Ovary (tissue), 9 donors: Measurements from ENCODE around the gene GPER1. TPM values are rescaled to one million over a fixed set of nuclear protein-coding genes. Genes with fewer than 3 reads are reported as not detected.

ENCODE experiments used
- DNase-seq, 5 donors: peaks; one replicate each; pipeline ENCODE4 v3.0.0-alpha.2; 2019 to 2020
- H3K27ac ChIP-seq, 2 donors: fragments of 200-600 bp; one replicate each; pipeline versions ENCODE4 v1.5.1 to v1.8.0; 2019 to 2022
- H3K27me3 ChIP-seq: fragments of 200-600 bp; one replicate; pipeline ENCODE4 v1.8.0; 2022
- H3K36me3 ChIP-seq: fragments of 200-600 bp; sonication (generic); one replicate; pipeline ENCODE4 v1.5.1; 2019
- H3K4me1 ChIP-seq: one replicate; pipeline ENCODE4 v1.8.1; 2013; ENCODE audit warnings: mild to moderate bottlenecking, moderate library complexity; ENCODE audit not compliant: insufficient read depth
- H3K4me3 ChIP-seq: fragments of 200-600 bp; sonication (generic); one replicate; pipeline ENCODE4 v1.5.1; 2017
- H3K9me3 ChIP-seq, 2 donors: fragments of 200-600 bp in 1 of 2; sonication (generic) in 1 of 2; one replicate each; pipeline versions ENCODE4 v1.5.1 to v1.8.1; 2013 to 2019; ENCODE audit warnings: mild to moderate bottlenecking in 1 of 2, moderate library complexity in 1 of 2
- CTCF ChIP-seq, 3 donors: fragments of 450-650 bp in 2 of 3; fragments of 200-600 bp in 1 of 3; IDR thresholded peaks; one replicate each; pipeline versions ENCODE4 v1.5.1 to v1.8.0; 2016 to 2022; ENCODE audit warnings: antibody characterized with exemption in 3 of 3, mild to moderate bottlenecking in 1 of 3
- EP300 ChIP-seq: sonication (generic); formaldehyde crosslinking; IDR thresholded peaks from one replicate; pipeline ENCODE4 v1.6.1; 2017; ENCODE audit warnings: antibody characterized with exemption
- POLR2A ChIP-seq: fragments of 450-650 bp; IDR thresholded peaks from one replicate; pipeline ENCODE4 v1.6.1; 2017; ENCODE audit warnings: antibody characterized with exemption, mild to moderate bottlenecking, moderate library complexity
- WGBS, 3 donors: extraction: QIAGEN DNeasy Blood & Tissue Kit in 1 of 3; methylation state at CpG; one replicate each; pipeline versions ENCODE4 v1.1.5 to v1.1.7; 2013 to 2017; 5-methylcytosine and 5-hydroxymethylcytosine counted together
- intact Hi-C, 4 donors: fragments of 100-400 bp; cut with DNase I; formaldehyde crosslinking; loops; one replicate each; pipeline versions ENCODE4 v1.11.0 to v1.15.1; 2022 to 2023
- polyA plus RNA-seq, 2 donors: library from polyadenylated mRNA; stranded (reverse); fragments of 200-250 nt in 1 of 2; fragments of 350-450 nt in 1 of 2; fragmentation: Illumina TruSeq in 1 of 2; extraction: RNeasy Lipid Tissue Mini Kit (QIAGEN cat#74804) in 1 of 2; gene quantifications; one replicate each; pipeline ENCODE4 v1.2.3, GENCODE V29; 2013 to 2014
- total RNA-seq, 7 donors: library from RNA; depleted of rRNA in 2 of 7; stranded (reverse); fragments of >200 nt in 2 of 7; fragmentation: NEBNext Ultra II Directional in 3 of 7; extraction: Animal tissue kit (Norgen Biotek cat#: 25700) in 3 of 7; gene quantifications; one replicate each; pipeline versions ENCODE4 v1.1.0 to v1.2.4, GENCODE V29; 2016 to 2023
- donor health status: DM: no; HTN: no; CAD: no; lungs with moderate emphysema.
- donor health status: DM: no; HTN: no; CAD: no.
- donor health status: Bipolar disorder and iron deficiency.
- donor health status: DM: yes; HTN: yes; CAD: no.
- donor health status: DM: no; HTN: no; CAD: no.
- donor health status: DM: yes; HTN: yes; CAD: no.

The GPER1 gene
- total and polyA plus RNA-seq, 9 donors, result 0.48 to 7.5 (median 2.9) TPM

DNA sequence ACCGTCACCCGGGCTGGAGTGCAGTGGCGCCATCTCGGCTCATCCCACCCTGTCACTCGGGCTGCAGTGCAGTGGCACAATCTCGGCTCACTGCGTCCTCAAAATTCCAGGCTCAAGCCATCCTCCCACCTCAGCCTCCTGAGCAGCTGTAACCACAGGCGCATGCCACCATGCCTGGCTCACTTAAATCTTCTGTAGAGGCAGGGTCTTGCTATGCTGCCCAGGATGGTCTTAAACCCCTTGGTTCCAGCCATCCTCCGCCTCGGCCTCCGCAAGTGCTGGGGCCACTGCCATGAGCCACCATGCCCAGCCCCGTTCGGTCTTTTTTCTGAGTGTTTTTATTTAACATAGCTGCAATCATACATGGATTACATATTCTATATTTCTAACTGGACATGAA is 41.5 kb downstream of the GPER1 start:
- no peaks in the 10 kb centered on the region for H3K9me3 ChIP-seq
- H3K4me1 ChIP-seq, result no peaks in the 10 kb centered on the region
- H3K4me3 ChIP-seq, result no peak overlapping the region
- intact Hi-C loops, result loop anchor here in 1 of 4 donors (5.0 kb wide), 1 partner anchor 37 kb away; no protein-coding TSS in a partner anchor
- 91 to 96% (median 93%) methylated on average over 13 of the region's 13 CpGs for WGBS, 3 donors
- TF ChIP-seq POLR2A (no peak), EP300 (no peak), CTCF (IDR thresholded peaks at IDR 0.05) (no peak)
- peak in 2 of 5 donors; percentile 8 to 25 for DNase-seq
- no peaks in the 10 kb centered on the region for H3K27me3 ChIP-seq
- no peaks in the 10 kb centered on the region for H3K36me3 ChIP-seq
- no peak overlapping the region for H3K27ac ChIP-seq

DNA sequence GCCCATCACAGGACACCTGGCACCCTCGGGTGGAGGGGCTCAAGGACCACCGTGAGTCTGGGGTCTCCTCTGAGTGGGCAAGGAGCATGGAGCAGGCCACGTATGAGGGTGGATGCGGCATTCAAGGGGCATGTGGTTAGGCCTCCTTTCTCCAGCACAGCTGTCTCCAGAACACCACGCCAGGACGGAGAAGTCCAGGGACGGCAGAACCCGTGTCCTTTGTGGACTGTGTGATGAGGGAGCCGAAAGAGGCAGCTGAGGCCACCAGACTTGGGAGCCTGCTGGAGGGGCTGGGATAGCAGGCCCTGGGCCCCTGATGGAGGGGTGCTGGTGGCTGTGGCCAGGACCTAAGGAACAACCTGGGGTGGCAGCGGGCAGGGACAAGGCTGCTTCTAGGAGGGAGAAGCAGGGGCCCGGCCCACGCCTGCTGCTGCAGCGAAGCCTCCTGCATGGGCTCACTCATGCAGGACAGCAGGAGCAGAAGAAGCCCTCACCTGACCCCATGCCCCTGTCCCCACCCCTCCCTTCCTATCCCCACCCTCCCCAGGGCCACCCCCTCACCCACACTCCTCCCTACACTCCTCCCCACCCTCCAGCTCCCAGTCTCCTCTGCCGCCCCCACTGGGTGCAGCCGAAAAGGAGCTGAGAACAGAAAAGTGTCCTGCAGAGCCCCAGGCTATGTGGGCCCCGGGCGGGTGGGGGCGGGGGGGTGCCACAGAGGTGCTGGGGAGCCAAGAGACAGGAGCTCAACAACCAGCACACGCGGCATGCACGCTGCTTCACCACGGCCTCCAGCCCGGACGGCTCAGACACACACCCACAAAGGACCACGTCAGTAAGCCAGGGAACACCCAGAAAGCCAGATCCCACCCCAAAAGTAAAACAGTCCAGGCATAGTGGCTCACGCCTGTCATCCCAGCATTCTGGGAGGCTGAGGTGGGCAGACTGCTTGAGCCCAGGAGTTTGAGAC is 42.4 kb downstream of the GPER1 start:
- Histone ChIP-seq H3K9me3 (no peaks in the 10 kb centered on the region), H3K36me3 (no peaks in the 10 kb centered on the region), H3K27me3 (no peaks in the 10 kb centered on the region), H3K4me1 (peaks cover 3% of the 10 kb centered on the region), H3K27ac (no peak overlapping the region), H3K4me3 (no peak overlapping the region)
- DNase-seq, result peak in 2 of 5 donors; percentile 18 to 27
- TF ChIP-seq POLR2A, result no peak
- no peak for TF ChIP-seq EP300
- TF ChIP-seq CTCF (IDR thresholded peaks at IDR 0.05), result no peak
- intact Hi-C loops, result no loop called here
- 92 to 93% (median 93%) methylated on average over 26 of the region's 26 CpGs for WGBS, 3 donors

DNA sequence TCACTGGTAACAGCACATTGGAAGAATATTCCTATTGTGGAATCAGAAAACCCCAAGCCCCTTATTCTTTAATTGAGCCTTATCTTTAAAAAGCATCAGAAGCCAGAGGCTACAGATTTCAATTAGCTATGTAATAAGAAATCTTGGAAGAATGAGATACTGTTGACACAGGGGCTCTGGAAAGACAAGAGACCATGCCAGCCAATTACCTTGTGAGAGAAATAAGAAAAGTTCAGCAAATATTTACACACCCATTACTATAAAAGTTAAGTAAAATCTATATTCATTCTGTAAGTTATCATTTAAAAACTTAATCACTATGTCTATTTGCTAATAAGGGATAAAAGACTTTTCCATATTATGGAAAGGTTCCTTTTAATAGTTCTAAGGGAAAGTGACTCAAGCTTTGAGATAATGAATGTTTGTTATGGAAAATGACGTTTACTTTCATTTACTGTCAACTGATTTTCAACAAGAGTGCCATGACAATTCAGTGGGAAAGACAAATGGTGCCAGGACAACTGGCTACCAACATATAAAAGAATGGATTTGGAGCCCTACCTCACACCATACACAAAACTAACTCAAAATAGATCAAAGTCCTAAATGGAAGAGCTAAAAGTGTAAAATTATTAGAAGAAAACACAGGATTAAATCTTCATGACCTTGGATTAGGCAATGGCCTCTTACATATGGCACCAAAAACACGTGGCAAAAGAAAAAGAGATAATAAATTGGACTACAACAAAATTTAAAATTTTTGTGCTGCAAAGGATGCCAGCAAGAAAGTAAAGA is 43.8 kb downstream of the GPER1 start:
- no peak overlapping the region for H3K27ac ChIP-seq
- TF ChIP-seq EP300 (no peak), POLR2A (no peak), CTCF (IDR thresholded peaks at IDR 0.05) (no peak)
- H3K4me3 ChIP-seq, result no peak overlapping the region
- intact Hi-C loops, result loop anchor here in 1 of 4 donors (2.0 kb wide), 1 partner anchor 45 kb away; no protein-coding TSS in a partner anchor
- H3K4me1 ChIP-seq, result peaks cover 6% of the 10 kb centered on the region
- no peaks in the 10 kb centered on the region for H3K9me3 ChIP-seq
- WGBS, 3 donors, result 53 to 70% (median 61%) methylated on average over 2 of the region's 2 CpGs
- no peaks in the 10 kb centered on the region for H3K27me3 ChIP-seq
- H3K36me3 ChIP-seq, result no peaks in the 10 kb centered on the region
- no peak for DNase-seq

DNA sequence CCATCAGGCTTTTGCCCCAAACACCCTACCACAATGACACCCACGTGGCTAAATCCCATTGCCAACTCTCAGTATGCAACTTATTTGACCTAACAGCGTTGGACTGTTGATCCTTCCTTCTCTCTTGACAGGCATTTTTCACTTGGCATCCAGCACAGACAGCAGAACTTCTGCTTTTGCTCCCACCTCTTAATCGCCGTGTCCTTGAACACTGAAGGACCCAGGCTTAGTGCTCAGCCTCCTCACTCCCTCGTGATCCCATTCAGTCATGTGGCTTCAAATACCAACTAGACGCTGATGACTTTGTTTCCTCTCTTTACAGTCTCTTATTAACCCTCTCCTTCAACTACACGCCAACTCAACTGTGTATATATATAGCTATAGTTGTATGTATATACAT is 47.0 kb downstream of the GPER1 start:
- DNase-seq, result peak in 2 of 5 donors; percentile 7 to 28
- TF ChIP-seq POLR2A (no peak), EP300 (no peak), CTCF (IDR thresholded peaks at IDR 0.05) (no peak)
- Histone ChIP-seq H3K36me3 (no peaks in the 10 kb centered on the region), H3K4me3 (no peak overlapping the region), H3K27ac (peak overlapping the region in 1 of 2 donors; percentile 11), H3K9me3 (no peaks in the 10 kb centered on the region), H3K4me1 (peaks cover 9% of the 10 kb centered on the region), H3K27me3 (no peaks in the 10 kb centered on the region)
- 27 to 49% (median 28%) methylated on average over 7 of the region's 7 CpGs for WGBS, 3 donors
- intact Hi-C loops, result no loop called here
